K562 (cell line): ENCODE measurements around the gene PARD6B. TPM values are rescaled to one million over a fixed set of nuclear protein-coding genes. Genes with fewer than 3 reads are reported as not detected.
A peak's percentile ranks its signal among the peaks of the same experiment; 100 is the strongest.
"Not testable (repeated sequence)": the region's sequence is repeated elsewhere in the genome, so short reads cannot be mapped to it uniquely, and the experiment has no call there.

Experiments
- ATAC-seq: fragments of 200-7000 bp; cut with Tn5 transposase; 3 replicates; pipeline ENCODE4 v1.9.1; 2020; ENCODE audit warnings: moderate library complexity
- BruUV-seq: library from RNA; stranded (reverse); fragments of 400-500 nt; replicated peaks from 2 replicates; lab custom pipeline; 2021; lab: Mats Ljungman, UMichigan
- CTCF ChIA-PET: fragments of 300-600 bp; formaldehyde crosslinking; extraction: SDS; loops from one replicate; lab custom pipeline; 2021; ENCODE audit warnings: low intra/inter-chr PET ratio; lab: Yijun Ruan, JAX
- POLR2A ChIA-PET: fragments of 300-600, 350-650 bp; sonication (Branson Sonifier 250); formaldehyde crosslinking; extraction: SDS; loops from one replicate; lab custom pipeline; 2021; ENCODE audit warnings: antibody characterized with exemption, inconsistent platforms; lab: Yijun Ruan, JAX
- DNase-seq, 4 experiments: peaks; one replicate each; pipeline versions ENCODE4 v3.0.0 to v3.0.0-alpha.2; 2011 to 2018; ENCODE audit warnings: low spot score in 3 of 4, mixed read lengths in 3 of 4; ENCODE audit errors: extremely low read depth in 1 of 4
- FAIRE-seq: peaks from 2 replicates; lab custom pipeline; 2011; peaks lifted over from hg19 to GRCh38; lab: Jason Lieb, UNC
- H2AFZ ChIP-seq: 2 replicates; pipeline ENCODE4 v1.6.0; 2011; ENCODE audit warnings: low read depth, low read length, control low read depth, inconsistent platforms
- H3K27ac ChIP-seq: fragments of 200-600 bp; 3 replicates; pipeline ENCODE4 v1.8.0; 2011; ENCODE audit warnings: low read depth, mild to moderate bottlenecking, control low read depth, inconsistent platforms, low read length, moderate library complexity, mixed read lengths; ENCODE audit errors: extremely low read depth
- H3K27me3 ChIP-seq, 2 experiments: fragments of 300-600 bp in 1 of 2; 2 replicates in 1 of 2; 3 replicates in 1 of 2; pipeline versions ENCODE4 v1.6.0 to v1.8.0; 2011; ENCODE audit warnings: inconsistent platforms in 2 of 2, low read length in 2 of 2, mild to moderate bottlenecking in 1 of 2, mixed read lengths in 1 of 2, moderate library complexity in 1 of 2; ENCODE audit not compliant: control insufficient read depth in 2 of 2, insufficient read depth in 2 of 2
- H3K36me3 ChIP-seq: fragments of 300-600 bp; 3 replicates; pipeline ENCODE4 v1.8.0; 2011; ENCODE audit warnings: mild to moderate bottlenecking, low read length, inconsistent platforms; ENCODE audit not compliant: control insufficient read depth, insufficient read depth
- H3K4me1 ChIP-seq, 2 experiments: fragments of 200-600 bp in 1 of 2; replicated peaks in 1 of 2; 2 replicates in 1 of 2; 3 replicates in 1 of 2; pipeline versions ENCODE4 v1.5.1 to v1.8.0; 2011; ENCODE audit warnings: inconsistent platforms in 2 of 2, low read length in 2 of 2, mild to moderate bottlenecking in 1 of 2, mixed read lengths in 1 of 2, moderate library complexity in 1 of 2; ENCODE audit not compliant: control insufficient read depth in 2 of 2, insufficient read depth in 2 of 2
- H3K4me2 ChIP-seq: 2 replicates; pipeline ENCODE4 v1.6.1; 2011; ENCODE audit warnings: low read length, control low read depth, inconsistent platforms, mixed read lengths; ENCODE audit not compliant: insufficient read depth
- H3K4me3 ChIP-seq: fragments of 200-600 bp; sonication (generic), shearing (Covaris generic); 2 replicates; pipeline ENCODE4 v1.5.1; 2016; ENCODE audit warnings: control low read depth, inconsistent platforms
- H3K79me2 ChIP-seq: fragments of 200-600 bp; 3 replicates; pipeline ENCODE4 v1.8.0; 2011; ENCODE audit warnings: low read length, inconsistent platforms; ENCODE audit not compliant: control insufficient read depth, insufficient read depth
- H3K9ac ChIP-seq, 2 experiments: 2 replicates each; pipeline versions ENCODE4 v1.6.0 to v1.6.1; 2011; ENCODE audit warnings: low read depth in 2 of 2, low read length in 2 of 2, control low read depth in 1 of 2, inconsistent platforms in 1 of 2, mild to moderate bottlenecking in 1 of 2, mixed read lengths in 1 of 2; ENCODE audit not compliant: insufficient read depth in 1 of 2
- H3K9me1 ChIP-seq: one replicate; pipeline ENCODE4 v1.6.0; 2011; ENCODE audit warnings: inconsistent platforms, mild to moderate bottlenecking, low read length, moderate library complexity; ENCODE audit not compliant: control insufficient read depth, insufficient read depth
- H3K9me3 ChIP-seq: replicated peaks from 2 replicates; pipeline ENCODE4 v1.5.1; 2011; ENCODE audit warnings: low read depth, low read length, inconsistent platforms; ENCODE audit not compliant: control insufficient read depth, insufficient read depth
- H4K20me1 ChIP-seq: replicated peaks from 2 replicates; pipeline ENCODE4 v1.6.1; 2011; ENCODE audit warnings: low read length, inconsistent platforms, mixed read lengths; ENCODE audit not compliant: control insufficient read depth, insufficient read depth
- C11orf30 ChIP-seq: fragments of 450-650 bp; IDR thresholded peaks from 2 replicates; pipeline ENCODE4 v1.6.1; 2016; ENCODE audit warnings: low read depth, mild to moderate bottlenecking
- ZNF316 ChIP-seq: fragments of 450-650 bp; IDR thresholded peaks from 2 replicates; pipeline ENCODE4 v1.6.1; 2016
- WGBS: fragments of 100-300 bp; shearing (Covaris generic); methylation state at CpG from one replicate; pipeline ENCODE4 v1.1.6; 2016; ENCODE audit warnings: low coverage, mixed read lengths; ENCODE audit not compliant: insufficient coverage; ENCODE audit errors: missing lambda C conversion rate; 5-methylcytosine and 5-hydroxymethylcytosine counted together
- in situ Hi-C: fragments of 300-500 bp; cut with MboI; formaldehyde crosslinking; loops from 4 replicates; pipeline ENCODE4 v1.15.0; 2018; ENCODE audit warnings: inconsistent platforms, mixed read lengths
- intact Hi-C: fragments of 100-400 bp; cut with micrococcal nuclease; formaldehyde crosslinking; loops from 2 replicates; pipeline ENCODE4 v1.14.2; 2022
- polyA plus RNA-seq, 8 experiments: library from polyadenylated mRNA; depleted of rRNA in 4 of 8; stranded (reverse) in 5 of 8; unstranded in 3 of 8; fragments of >200 nt; fragmentation: Nextera tagmentation in 2 of 8; fragmentation: Illumina TruSeq in 1 of 8; extraction: Ambion mirVana in 2 of 8; extraction: Trizol in 1 of 8; gene quantifications; 2 replicates each; pipeline versions ENCODE4 v1.2.1 to v1.2.3, GENCODE V29; 2011 to 2014; ENCODE audit warnings: inconsistent platforms in 1 of 8, missing spikeins in 1 of 8
- total RNA-seq, 7 experiments: library from RNA; depleted of rRNA in 6 of 7; stranded (reverse); fragments of >200 nt in 6 of 7; fragmentation: Illumina TruSeq in 2 of 7; extraction: Trizol in 2 of 7; gene quantifications; 2 replicates each; pipeline versions ENCODE4 v1.2.1 to v1.2.3, GENCODE V29; 2011 to 2021; ENCODE audit warnings: low replicate concordance in 1 of 7
- TF ChIP-seq, protein P1 (sequence below), 3 experiments: fragments of 200-800 bp in 1 of 3; fragments of 250-450 bp in 1 of 3; fragments of 450-650 bp in 1 of 3; sonication (Bioruptor Pico) in 1 of 3; sonication (Bioruptor generic) in 1 of 3; formaldehyde crosslinking in 1 of 3; IDR thresholded peaks; 2 replicates each; pipeline versions ENCODE4 v1.6.1 to v1.8.0; 2016 to 2022; ENCODE audit warnings: mild to moderate bottlenecking in 2 of 3, missing genetic modification characterization in 2 of 3, missing compliant biosample characterization in 1 of 3, moderate library complexity in 1 of 3

PARD6B gene
- total and polyA plus RNA-seq, 9 of the 15 experiments (the other 6 are each of a cell fraction or from before 2014, with no cell fraction given) = 1.7 to 12.3 (median 5.5) TPM

DNA sequence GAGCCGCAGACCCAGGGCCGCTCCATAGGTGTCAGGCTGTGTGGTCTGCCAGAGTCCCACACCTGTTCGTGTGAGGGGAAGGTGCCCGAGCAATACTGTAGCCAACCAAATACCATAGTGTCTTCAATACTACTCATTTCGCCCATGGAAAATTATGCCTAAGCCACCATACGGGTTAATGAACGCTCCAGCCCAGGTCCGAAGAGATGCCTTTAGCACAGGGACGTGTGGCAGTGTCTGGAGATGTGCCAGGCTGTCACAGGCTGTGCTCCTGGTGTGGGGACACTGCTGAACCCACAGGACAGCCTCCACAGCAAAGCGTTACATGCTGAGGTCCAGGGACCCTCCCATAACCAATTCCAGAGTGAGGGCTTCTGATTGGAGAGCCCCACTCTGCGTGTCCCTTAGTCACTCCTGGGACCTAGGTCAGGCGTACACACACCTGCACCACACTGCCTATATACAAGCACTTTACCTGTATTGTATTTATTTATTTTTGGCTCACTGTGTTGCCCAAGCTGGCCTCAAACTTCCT is 38.2 kb downstream of the PARD6B start:
- H3K79me2 ChIP-seq, H2AFZ ChIP-seq, in situ Hi-C loops, H3K4me3 ChIP-seq, H3K9me1 ChIP-seq, H3K9ac ChIP-seq, H3K27me3 ChIP-seq, CTCF ChIA-PET, FAIRE-seq, H3K9me3 ChIP-seq, H3K4me2 ChIP-seq, H4K20me1 ChIP-seq, BruUV-seq, intact Hi-C loops, H3K27ac ChIP-seq, H3K36me3 ChIP-seq, ATAC-seq, POLR2A ChIA-PET, DNase-seq: not testable (repeated sequence)
- peaks cover 20 to 35% of the 10 kb centered on the region in 2 experiments for H3K4me1 ChIP-seq
- WGBS = 71% methylated on average over 6 of the region's 12 CpGs

DNA sequence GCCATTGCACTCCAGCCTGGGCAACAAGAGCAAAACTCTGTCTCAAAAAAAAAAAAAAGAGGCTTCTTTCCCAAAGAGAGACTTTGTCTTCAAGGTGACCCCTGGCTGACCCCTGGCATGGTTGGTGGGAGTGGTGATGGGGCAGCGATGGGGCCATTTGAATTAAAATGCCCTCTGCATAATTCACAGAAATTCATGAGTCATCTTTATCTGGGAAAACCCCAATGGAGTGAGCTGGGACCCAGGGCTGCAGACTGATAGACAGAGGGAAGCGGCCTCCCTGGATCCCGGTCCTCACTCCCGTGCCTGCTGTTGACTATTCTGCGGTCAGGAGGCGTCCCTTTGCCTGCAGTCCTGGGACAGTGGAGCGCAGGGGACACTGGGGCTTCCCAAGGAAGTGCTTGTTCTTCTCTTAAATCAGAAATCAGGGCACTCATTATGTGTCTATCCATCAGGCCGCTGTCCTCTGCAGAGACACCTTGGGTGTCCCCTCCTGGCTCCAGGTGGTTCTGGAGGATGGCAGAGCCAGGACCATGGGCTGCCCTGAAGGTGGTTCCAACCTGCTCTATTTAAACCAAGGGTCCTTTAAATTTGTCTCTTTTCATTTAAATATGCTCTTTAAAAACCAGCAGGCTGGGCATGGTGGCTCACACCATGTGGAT is 40.2 kb downstream of the PARD6B start:
- H2AFZ ChIP-seq, in situ Hi-C loops, intact Hi-C loops, H3K27me3 ChIP-seq, ATAC-seq, H3K4me2 ChIP-seq, POLR2A ChIA-PET, H3K9me3 ChIP-seq, DNase-seq, H3K27ac ChIP-seq, H3K9ac ChIP-seq, H3K9me1 ChIP-seq, BruUV-seq, H3K79me2 ChIP-seq, H3K36me3 ChIP-seq, H4K20me1 ChIP-seq, CTCF ChIA-PET: not testable (repeated sequence)
- FAIRE-seq = peak; percentile 71
- 50% methylated on average over 2 of the region's 8 CpGs for WGBS
- peaks cover 16 to 32% of the 10 kb centered on the region in 2 experiments for H3K4me1 ChIP-seq
- peak; percentile 31; the same call in 1 of the 2 replicates for TF ChIP-seq C11orf30
- TF ChIP-seq ZNF316 = peak; percentile 31
- TF ChIP-seq, protein P1, sequence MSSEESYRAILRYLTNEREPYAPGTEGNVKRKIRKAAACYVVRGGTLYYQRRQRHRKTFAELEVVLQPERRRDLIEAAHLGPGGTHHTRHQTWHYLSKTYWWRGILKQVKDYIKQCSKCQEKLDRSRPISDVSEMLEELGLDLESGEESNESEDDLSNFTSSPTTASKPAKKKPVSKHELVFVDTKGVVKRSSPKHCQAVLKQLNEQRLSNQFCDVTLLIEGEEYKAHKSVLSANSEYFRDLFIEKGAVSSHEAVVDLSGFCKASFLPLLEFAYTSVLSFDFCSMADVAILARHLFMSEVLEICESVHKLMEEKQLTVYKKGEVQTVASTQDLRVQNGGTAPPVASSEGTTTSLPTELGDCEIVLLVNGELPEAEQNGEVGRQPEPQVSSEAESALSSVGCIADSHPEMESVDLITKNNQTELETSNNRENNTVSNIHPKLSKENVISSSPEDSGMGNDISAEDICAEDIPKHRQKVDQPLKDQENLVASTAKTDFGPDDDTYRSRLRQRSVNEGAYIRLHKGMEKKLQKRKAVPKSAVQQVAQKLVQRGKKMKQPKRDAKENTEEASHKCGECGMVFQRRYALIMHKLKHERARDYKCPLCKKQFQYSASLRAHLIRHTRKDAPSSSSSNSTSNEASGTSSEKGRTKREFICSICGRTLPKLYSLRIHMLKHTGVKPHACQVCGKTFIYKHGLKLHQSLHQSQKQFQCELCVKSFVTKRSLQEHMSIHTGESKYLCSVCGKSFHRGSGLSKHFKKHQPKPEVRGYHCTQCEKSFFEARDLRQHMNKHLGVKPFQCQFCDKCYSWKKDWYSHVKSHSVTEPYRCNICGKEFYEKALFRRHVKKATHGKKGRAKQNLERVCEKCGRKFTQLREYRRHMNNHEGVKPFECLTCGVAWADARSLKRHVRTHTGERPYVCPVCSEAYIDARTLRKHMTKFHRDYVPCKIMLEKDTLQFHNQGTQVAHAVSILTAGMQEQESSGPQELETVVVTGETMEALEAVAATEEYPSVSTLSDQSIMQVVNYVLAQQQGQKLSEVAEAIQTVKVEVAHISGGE (CRISPR knock-in tag; IDR thresholded peaks at IDR 0.05) = peak in 1 of 3 experiments; percentile 5; a peak in 1 of 6 replicates
- TF ChIP-seq, all 486 proteins: peak for 3; not testable (repeated sequence) for 483
- H3K4me3 ChIP-seq = not testable (repeated sequence)
